Activated T-cell treated with anti-CD3 and anti-CD28 coated beads, Interleukin-2, amount 50 U/mL, for 1 hour (primary cell): Measurements from ENCODE around the gene SYNM.
"Not testable (repeated sequence)": the region's sequence is repeated elsewhere in the genome, so short reads cannot be mapped to it uniquely, and the experiment has no call there.

ENCODE experiments used
- DNase-seq: peaks from one replicate; pipeline ENCODE4 v3.0.0-alpha.2; 2020

The SYNM gene, protein sequence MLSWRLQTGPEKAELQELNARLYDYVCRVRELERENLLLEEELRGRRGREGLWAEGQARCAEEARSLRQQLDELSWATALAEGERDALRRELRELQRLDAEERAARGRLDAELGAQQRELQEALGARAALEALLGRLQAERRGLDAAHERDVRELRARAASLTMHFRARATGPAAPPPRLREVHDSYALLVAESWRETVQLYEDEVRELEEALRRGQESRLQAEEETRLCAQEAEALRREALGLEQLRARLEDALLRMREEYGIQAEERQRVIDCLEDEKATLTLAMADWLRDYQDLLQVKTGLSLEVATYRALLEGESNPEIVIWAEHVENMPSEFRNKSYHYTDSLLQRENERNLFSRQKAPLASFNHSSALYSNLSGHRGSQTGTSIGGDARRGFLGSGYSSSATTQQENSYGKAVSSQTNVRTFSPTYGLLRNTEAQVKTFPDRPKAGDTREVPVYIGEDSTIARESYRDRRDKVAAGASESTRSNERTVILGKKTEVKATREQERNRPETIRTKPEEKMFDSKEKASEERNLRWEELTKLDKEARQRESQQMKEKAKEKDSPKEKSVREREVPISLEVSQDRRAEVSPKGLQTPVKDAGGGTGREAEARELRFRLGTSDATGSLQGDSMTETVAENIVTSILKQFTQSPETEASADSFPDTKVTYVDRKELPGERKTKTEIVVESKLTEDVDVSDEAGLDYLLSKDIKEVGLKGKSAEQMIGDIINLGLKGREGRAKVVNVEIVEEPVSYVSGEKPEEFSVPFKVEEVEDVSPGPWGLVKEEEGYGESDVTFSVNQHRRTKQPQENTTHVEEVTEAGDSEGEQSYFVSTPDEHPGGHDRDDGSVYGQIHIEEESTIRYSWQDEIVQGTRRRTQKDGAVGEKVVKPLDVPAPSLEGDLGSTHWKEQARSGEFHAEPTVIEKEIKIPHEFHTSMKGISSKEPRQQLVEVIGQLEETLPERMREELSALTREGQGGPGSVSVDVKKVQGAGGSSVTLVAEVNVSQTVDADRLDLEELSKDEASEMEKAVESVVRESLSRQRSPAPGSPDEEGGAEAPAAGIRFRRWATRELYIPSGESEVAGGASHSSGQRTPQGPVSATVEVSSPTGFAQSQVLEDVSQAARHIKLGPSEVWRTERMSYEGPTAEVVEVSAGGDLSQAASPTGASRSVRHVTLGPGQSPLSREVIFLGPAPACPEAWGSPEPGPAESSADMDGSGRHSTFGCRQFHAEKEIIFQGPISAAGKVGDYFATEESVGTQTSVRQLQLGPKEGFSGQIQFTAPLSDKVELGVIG (N-terminal part only)

DNA sequence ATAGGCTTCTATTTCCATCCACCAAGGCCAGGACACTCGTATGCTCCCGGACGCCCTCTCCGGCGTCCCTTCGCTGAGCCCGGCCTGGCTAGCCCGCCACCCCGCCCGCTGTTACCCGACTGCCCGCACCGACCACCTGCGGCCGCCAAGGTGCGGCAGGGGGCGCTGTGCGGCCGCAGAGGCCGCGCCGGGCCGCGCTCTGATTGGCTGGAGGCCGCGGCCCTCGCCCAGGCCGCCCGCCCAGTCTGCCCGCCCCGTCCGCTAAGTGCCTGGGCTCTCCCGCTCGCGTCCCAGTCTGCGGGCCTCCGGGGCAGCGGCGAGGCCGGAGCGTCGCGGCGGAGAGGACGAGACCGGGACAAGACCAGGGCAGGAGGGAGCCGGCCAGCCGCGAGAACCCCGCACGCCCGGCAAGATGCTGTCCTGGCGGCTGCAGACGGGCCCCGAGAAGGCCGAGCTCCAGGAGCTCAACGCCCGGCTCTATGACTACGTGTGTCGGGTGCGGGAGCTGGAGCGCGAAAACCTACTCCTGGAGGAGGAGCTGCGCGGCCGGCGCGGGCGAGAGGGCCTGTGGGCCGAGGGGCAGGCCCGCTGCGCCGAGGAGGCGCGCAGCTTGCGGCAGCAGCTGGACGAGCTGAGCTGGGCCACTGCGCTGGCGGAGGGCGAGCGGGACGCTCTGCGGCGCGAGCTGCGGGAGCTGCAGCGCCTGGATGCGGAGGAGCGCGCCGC, at the start of gene SYNM:
SYNM (plus strand) TSS at position 293 of the 726 bp plus-strand sequence; CDS start at position 413, 120 bp downstream.
- DNase-seq, result peak; percentile 26

DNA sequence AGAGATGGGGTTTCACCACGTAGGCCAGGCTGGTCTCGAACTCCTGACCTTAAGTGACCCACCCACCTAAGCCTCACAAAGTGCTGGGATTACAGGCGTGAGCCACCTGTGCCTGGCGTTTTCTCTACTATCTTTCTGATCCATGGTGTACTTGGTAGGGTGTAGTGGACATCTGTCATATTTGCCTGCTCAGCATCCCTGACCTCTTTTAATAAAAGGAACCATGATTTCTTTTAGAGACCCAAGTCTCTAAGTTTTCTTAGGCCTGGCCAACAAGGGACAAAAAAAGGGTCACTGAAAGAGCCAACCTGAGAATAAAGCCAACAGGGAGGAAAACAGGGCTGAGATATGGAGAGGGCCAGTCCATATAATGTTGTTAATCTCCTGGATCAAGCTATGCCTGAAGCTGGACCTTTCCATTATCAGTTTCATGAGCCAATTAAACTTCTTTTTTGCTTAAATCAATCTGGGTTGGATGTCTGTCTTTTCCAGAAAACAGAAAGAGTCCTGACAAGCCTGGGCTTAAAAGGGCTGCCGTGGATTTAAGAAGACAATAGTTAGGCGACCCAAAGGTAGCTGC, 49.2 kb upstream of the SYNM start:
- DNase-seq, result no peak

DNA sequence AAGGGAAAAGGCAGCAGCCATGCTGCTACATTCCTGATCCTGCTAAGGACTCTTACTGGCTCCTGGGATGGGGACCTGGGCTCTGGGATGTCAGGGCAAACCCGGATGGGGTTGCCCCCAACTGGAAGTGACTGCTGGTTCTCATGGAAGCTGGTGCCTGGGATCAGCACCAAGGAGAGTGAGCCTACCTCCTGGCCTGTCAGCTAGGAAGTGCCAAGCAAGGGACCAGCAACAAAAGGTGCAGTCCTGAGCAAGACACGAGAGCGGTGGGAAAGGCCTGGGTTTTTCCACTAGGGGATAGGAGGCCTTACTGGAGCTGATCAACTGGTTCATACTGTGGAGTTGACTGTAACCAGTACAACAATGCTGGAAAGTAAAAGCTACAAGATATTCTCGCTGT, 47.9 kb upstream of the SYNM start:
- DNase-seq, result no peak

DNA sequence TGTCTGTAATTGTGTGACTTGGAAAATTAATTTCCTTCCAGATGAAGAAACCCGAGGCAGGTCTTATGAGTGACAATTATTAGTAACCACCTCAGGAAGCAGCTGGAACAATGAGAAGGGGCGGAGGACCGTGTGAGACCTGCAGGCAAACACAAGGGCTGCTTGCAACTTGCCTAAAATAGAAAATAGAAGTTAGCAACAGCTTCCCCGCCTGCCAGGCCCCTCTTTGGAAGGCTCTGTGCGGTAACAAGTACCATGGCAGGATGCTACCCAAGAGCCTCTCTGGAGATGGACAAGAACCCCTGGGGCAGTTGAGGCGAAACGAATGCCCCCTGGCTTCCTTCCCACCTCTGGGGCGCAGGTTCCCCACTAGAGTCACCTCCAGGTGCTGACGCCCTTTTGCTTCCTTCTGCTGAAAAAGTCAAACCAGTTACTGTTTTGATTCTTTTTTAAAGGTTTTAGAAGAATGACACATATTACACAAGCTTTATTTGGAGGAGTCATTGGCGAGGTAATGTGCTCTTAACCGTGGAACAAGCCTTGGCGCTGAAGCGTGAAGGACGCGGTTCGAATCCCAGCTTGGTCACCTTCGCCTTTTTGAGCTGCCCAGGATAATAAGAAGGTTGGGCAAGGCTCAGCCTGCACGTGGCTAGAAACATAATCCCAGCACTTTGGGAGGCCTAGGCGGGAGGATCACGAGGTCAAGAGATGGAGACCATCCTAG, 47.0 kb upstream of the SYNM start:
- DNase-seq, result no peak

DNA sequence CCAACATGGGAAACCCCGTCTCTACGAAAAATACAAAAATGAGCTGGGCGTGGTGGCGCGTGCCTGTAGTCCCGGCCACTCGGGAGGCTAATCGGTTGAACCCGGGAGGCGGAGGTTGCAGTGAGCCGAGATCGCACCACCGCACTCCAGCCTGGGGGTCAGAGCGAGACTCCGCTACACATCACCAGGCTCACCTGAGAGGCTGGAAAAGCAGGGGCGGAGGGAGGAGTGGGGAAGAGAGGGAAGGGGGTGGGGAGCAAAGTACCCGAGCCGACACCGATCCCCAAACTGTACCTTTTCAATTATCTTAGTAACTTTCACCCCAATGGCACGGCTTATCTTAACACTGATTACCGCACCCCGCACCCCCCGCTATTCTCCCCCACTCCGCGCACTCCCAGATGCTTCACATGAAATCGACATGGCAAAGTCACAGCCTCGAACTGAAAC, 46.4 kb upstream of the SYNM start:
- no peak for DNase-seq

DNA sequence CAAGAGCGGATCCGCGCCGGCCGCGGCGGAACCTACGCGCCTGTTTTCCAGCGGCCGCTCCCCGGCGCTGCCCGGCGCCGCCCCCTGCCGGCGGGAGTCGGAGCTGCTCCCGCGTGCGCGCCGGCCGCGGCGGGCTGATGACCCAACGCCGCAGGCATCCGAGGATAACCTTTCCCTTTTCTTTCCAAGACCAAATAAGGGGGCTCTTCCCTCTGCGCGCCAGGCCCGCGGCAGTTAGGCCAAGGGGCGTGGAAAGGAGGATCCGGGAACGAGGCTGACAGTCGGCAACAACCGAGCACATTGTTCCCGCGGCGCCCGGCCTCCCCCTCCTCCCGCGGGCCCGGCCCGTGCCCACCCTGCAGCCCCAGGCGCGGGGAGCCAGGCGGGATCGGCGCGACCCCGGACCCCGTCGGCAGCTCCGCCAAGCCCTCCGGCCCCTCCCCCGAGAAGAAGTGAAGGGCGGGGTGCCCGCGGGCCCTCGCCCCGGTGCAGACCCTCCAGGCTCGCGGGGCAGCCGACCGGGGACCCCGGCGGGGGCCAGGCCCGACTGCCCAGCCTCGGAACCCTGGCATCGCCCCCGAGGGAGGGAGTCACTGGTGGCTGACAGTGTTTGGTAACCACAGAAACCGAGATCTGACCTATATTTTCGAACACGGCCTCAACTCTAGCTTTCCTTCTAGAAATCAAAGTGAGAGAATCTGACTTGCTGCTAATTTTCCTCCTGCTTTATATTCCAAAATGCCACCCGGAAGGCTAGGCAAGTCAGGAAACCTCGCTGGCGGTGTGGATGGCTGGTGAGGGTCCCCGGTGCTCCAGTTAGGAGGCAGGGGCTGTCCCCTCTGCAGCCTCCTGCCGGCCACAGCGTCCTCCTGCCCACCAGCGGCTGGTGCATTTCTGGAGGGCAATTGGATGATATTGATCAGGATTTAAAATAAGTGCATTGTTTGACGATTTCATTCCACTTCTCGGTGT, 45.6 kb upstream of the SYNM start:
- peak; percentile 60 for DNase-seq

DNA sequence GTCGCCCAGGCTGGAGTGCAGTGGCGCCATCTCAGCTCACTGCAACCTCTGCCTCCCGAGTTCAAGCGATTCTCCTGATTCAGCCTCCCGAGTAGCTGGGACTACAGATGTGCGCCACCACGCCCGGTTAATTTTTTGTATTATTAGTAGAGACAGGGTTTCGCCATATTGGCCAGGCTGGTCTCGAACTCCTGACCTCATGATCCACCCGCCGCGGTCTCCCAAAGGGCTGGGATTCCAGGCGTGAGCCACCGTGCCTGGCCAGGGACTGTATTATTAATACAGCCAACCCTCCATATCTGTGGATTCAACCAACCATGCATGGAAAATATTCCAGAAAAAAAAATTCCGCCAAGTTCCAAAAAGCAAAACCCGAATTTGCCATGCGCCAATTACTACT, 44.7 kb upstream of the SYNM start:
- DNase-seq, result not testable (repeated sequence)

DNA sequence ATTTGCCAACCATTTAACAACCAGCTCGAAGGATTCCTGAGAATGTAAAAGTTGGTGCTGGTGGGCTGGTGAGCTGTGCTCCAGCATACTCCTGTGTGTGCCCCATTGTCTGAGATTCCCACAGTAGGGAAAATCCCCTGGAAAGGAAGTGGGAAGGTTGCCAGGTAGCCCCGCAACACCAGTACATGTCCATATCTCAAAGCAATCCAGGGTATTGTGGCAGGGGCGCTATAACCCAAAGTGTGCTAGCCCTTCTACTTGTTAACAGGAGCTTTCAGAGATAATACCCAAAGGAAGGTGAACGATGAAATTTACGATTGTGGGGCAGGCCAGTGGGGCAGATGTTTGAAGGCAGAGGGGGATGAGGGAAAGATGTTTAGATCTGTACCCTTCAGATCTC, 42.7 kb upstream of the SYNM start:
- DNase-seq, result no peak

DNA sequence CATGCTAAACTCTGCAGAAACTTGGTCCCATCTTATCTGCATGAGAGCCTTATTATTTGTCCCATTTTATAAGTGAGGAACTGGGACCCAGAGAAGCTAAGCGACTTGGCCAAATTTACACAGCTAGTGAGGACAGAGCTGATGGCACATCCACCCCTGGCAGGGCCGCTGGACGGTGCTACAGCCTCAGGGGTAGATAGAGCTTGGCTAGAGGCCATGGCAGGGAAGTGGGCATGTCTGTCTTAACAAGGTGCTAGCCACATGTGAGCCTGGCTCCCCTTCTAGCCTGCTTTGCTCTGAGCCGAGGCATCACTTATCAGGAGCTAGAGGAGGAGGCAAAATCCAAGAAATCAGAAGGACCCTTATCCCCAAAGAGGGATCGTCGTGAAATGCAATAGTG, 36.7 kb upstream of the SYNM start:
- no peak for DNase-seq

DNA sequence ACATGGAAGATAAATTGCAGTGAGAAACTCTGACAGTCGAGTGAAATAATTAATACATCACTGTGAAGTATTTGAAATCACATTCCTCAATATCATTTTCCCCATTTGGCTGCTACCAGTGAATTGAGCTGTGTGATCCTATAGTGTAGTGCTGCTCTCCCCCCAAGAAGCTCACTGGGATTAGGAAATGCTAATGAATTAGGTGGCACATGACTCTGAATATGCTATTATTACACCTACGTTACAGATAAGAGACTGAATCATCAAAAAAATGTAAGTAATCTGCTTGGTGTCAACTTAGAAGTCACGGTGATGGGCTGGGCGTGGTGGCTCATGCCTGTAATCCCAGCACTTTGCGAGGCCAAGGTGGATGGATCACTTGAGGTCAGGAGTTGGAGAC, 34.7 kb upstream of the SYNM start:
- DNase-seq, result no peak

DNA sequence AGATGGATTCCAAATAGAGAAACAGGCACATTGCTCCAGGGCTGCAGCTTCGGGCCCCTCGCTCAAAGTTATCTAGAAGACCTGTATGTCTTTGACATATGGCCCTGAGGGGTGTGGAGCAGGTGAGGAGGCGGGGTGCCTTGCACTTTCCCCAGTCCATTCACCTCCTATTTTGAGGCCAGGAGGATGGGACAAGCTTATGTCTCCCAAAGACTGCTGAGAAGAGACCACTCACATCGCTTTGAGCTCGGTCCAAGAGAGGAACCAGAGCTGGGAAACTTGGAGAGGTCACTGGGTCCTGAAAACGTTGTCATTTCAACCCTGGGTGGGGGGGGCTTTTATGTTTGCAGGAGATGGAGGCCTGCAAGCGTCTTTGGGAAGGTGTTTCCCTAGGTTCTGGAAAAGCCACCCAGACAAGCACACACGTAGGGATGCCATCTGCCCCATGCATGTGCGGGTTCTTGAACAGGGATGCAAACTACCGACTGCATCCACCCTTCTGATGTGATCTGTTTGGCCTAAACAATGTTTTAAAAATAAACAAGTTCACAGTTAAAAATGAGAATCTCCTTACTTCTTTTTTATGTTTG, 33.7 kb upstream of the SYNM start:
- DNase-seq, result no peak

DNA sequence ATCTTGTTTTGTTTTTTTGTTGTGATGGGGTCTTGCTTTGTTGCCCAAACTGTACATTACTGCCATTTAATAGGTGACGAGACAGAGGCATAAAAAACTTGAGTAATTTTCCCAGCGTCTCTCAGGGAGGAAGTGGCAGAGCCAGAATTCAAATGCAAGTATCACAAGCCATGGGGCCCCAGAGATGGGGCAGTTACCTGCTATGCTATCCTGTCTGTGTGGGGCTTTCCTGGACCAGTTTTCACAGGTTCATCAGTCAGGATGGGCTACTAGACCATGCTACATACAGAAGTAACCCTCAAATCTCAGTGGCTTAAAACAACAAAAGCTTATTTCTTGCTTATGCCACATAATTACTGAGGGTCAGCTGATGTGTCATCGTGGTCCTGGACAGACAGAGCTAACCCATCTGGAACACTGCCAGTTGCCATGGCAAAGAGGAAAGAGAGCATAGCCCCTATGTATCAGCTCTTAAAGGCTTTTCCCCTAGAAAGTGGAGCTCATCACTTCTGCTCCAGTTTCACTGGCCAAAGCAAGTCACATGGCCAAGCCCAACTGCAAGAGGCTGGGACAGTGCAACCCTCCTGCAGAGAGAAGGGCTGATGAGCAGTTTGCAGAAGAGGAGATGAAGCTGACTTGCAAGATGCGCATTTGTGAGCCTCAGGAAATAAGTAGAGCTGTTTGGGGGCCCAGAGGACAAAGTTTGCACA, 31.7 kb upstream of the SYNM start:
- no peak for DNase-seq

DNA sequence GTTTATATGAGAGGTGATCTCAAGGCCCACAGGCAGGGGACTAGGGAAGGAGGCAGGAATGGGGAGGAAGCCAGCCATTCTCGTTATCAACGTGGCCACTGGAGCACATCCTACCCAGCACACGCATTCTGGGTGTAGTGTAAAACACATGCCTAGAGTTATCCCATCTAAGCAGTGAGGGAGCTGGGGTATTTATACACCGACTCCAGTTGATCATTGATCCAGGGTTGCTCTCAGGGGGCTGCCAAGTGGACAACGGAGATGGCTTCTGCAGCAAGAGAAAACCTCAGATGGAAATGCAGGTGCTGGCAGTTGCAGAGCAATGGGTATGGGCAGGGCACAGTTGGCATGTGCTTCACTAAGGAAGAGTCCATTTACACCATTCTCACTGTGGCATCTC, 30.4 kb upstream of the SYNM start:
- no peak for DNase-seq

DNA sequence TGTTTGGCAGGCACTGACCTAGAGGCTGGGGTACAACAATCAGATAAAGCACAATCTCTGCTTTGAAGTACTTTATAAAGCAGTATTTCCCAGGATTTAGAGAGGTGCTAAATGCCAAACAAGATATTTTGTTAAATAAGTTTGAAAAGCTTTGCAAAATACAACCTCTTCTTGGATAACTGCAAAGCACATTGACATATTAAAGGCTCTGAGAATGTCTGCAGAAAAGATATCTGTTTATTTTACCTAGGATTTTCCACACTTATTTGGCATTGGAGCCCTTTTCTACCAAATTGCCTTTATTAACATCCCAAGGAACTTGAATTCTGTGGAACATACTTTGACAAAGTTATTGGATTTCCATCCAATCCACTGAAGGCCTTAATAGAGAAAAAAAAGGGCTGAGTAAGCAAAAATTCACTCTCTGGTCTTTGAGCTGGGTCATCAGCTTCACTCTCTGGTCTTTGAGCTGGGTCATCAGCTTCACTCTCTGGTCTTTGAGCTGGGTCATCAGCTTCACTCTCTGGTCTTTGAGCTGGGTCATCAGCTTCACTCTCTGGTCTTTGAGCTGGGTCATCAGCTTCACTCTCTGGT, 29.7 kb upstream of the SYNM start:
- not testable (repeated sequence) for DNase-seq

DNA sequence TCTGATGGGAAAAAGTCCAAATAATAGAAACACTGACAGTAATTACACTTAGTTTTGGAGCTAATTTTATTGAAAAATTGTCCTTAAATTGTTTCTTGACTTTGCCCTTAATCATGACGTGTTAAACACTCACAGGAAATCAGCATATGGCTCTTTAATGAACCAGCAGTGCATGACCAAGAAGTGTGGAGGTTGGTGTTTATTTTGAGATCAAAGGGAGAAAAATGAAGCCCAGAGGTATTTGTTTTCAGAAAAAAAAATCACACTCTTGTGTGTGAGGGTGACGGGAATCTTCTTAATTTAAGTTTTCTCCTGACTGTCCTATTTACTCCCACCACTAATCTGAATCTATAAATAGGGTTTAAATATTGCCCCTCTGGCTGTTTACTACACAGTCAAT, 28.8 kb upstream of the SYNM start:
- DNase-seq, result no peak

DNA sequence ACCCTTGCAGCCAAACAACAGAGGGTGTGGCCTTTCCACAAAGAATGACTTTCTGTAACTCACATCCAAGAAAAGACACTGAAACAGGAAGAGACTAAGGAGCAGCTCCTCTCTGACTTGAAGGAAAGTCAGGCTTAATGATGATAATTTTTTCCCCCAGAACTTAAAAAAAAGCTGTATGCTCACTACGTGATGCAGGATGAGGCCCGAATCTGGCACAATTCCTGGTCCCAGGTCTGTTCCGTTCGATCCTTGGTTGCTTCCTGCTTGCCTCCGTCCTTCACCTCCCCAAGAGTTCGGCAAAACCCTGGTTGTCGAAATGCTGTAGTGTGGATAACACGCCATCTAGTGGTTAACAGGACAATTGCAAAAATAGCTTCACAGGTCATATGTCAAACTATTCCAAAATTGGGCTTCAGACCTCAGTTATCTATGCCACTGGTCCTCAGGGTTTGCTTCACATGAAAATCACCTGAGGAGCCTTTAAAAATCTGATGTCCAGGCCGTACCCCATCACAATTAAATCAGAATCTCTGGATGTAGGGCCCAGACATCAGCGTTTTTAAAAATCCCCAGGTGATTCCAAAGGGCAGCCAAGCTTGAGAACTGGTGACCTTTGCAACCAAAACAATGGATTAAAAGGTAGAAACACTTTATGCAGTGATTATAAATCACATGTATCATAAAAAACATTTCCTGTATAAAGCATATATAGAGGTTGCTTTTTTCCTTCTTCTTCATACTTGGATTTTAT, 28.1 kb upstream of the SYNM start:
- DNase-seq, result peak; percentile 30

DNA sequence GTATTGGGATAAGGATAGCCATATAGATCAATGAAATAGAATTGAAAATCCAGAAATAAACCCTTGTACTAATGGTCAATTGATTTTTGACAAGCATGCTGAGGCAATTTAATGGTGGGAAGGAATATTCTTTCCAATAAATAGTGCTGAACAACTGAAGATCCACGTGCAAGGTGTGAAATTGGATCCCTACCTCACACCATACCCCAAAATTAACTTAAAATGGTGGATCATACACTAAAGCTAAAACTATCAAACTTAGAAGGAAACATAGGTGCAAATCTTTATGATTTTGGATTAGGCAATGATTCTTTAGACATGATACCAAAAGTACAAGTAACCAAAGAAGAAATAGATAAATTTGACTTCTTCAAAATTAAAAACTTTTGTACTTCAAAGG, 22.1 kb upstream of the SYNM start:
- no peak for DNase-seq

DNA sequence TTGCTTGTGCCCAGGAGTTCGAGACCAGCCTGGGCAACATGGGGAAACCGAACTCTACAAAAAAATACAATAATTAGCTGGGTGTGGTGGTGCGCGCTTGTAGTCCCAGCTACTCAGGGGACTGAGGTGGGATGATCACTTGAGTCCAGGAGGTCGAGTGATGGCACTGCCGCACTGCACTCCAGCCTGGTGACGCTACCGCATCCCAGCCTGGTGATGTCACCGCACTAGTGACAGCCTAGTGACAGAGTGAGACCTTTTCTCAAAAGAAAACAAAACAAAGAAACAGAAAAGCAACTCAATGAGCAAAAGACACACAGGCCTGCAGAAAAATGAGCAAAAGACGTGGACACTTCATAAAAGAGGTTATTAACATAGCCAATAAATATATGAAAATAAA, 19.9 kb upstream of the SYNM start:
- DNase-seq, result no peak
